Dermis microvascular lymphatic vessel endothelial cell (primary cell): ENCODE results near the gene EVC. TPM values are rescaled to one million over a fixed set of nuclear protein-coding genes. Genes with fewer than 3 reads are reported as not detected.

Source experiments
- DNase-seq, 2 donors: peaks; one replicate each; pipeline versions ENCODE4 v3.0.0 to v3.0.0-alpha.2; 2010; ENCODE audit warnings: low read depth in 2 of 2
- total RNA-seq: library from RNA; depleted of rRNA; stranded (reverse); fragments of >200 nt; gene quantifications from 2 replicates; pipeline ENCODE4 v1.2.1, GENCODE V29; 2014

The EVC gene
- total RNA-seq, 1 donor from 2014 or later: 10.0 TPM

GRCh38 chr4:5730993-5731990 is 20.3 kb downstream of the EVC start:
- no peak for DNase-seq

GRCh38 chr4:5732158-5732557 is 21.2 kb downstream of the EVC start:
- no peak for DNase-seq

- DNase-seq: no peak
Observed at GRCh38 chr4:5734853-5735252, 23.9 kb downstream of the EVC start.

GRCh38 chr4:5735463-5735862 is 24.5 kb downstream of the EVC start:
- no peak for DNase-seq

- DNase-seq: no peak
Observed at GRCh38 chr4:5738061-5738460, 27.1 kb downstream of the EVC start.

GRCh38 chr4:5742388-5742787 is 31.4 kb downstream of the EVC start:
- no peak for DNase-seq

GRCh38 chr4:5742968-5743367 is 32.0 kb downstream of the EVC start:
- no peak for DNase-seq

GRCh38 chr4:5746250-5746649 is 35.2 kb downstream of the EVC start:
- DNase-seq: no peak

GRCh38 chr4:5746829-5747737 is 36.1 kb downstream of the EVC start:
- DNase-seq: peak; percentile 55 to 86

- peak; percentile 43 to 95 for DNase-seq
Observed at GRCh38 chr4:5747738-5748375, 36.9 kb downstream of the EVC start.

- no peak for DNase-seq
Observed at GRCh38 chr4:5749568-5749967, 38.6 kb downstream of the EVC start.

GRCh38 chr4:5750052-5750945 is 39.3 kb downstream of the EVC start:
- no peak for DNase-seq

GRCh38 chr4:5750946-5751665 is 40.1 kb downstream of the EVC start:
- peak in 1 of 2 donors; percentile 26 for DNase-seq

- DNase-seq: no peak
Observed at GRCh38 chr4:5751666-5752375, 40.8 kb downstream of the EVC start.

- DNase-seq: peak; percentile 10 to 84
Observed at GRCh38 chr4:5752376-5753184, 41.6 kb downstream of the EVC start.

GRCh38 chr4:5753366-5753765 is 42.4 kb downstream of the EVC start:
- peak in 1 of 2 donors; percentile 23 for DNase-seq

- DNase-seq: peak; percentile 90 to 98
Observed at GRCh38 chr4:5753766-5754528, 42.9 kb downstream of the EVC start.

- DNase-seq: no peak
Observed at GRCh38 chr4:5754529-5754881, 43.5 kb downstream of the EVC start.
